Measurements from ENCODE around the gene DES. TPM values are rescaled to one million over a fixed set of nuclear protein-coding genes. Genes with fewer than 3 reads are reported as not detected.

The DES gene
- total RNA-seq, 2 donors from 2014 or later: 1.1 to 3.5 TPM

GRCh38 chr2:219428469-219428868 is 10.3 kb downstream of the DES start:
- Mint-ChIP-seq H3K27me3 (ENCODE audit: insufficient read depth) (peaks cover 32% of the 10 kb centered on the region), H3K4me1 (peaks cover 7% of the 10 kb centered on the region), H3K9me3 (no peaks in the 10 kb centered on the region), H3K27ac (no peak overlapping the region), H3K4me3 (no peak overlapping the region), H3K36me3 (ENCODE audit: low read depth) (no peaks in the 10 kb centered on the region)
- no peak for TF ChIP-seq CTCF (conservative IDR thresholded peaks at IDR 0.05)
- Histone ChIP-seq H3K9ac (ENCODE audit: extremely low read depth, low read length, poor library complexity, severe bottlenecking) (no peak overlapping the region), H3K36me3 (ENCODE audit: control insufficient read depth, insufficient read depth, low read length) (no peaks in the 10 kb centered on the region), H3K9me3 (ENCODE audit: control insufficient read depth, low read length) (no peaks in the 10 kb centered on the region), H3K27ac (ENCODE audit: low read depth, low read length) (no peak overlapping the region), H3K4me3 (ENCODE audit: low read length) (no peak overlapping the region), H3K27me3 (ENCODE audit: control insufficient read depth, insufficient read depth, low read length, poor library complexity, severe bottlenecking) (no peaks in the 10 kb centered on the region), H3K4me1 (ENCODE audit: control insufficient read depth, insufficient read depth, low read length) (peaks cover 7% of the 10 kb centered on the region)
- DNase-seq: no peak

- WGBS, 2 experiments (ENCODE audit: insufficient coverage in 1 of 2, insufficient read length in 1 of 2): 91 to 96% methylated on average over 4 to 7 of the region's 7 CpGs
- Histone ChIP-seq H3K4me3 (ENCODE audit: low read length) (no peak overlapping the region), H3K9me3 (ENCODE audit: control insufficient read depth, low read length) (no peaks in the 10 kb centered on the region), H3K27ac (ENCODE audit: low read depth, low read length) (no peak overlapping the region), H3K27me3 (ENCODE audit: control insufficient read depth, insufficient read depth, low read length, poor library complexity, severe bottlenecking) (peaks cover 15% of the 10 kb centered on the region), H3K9ac (ENCODE audit: extremely low read depth, low read length, poor library complexity, severe bottlenecking) (no peak overlapping the region), H3K36me3 (ENCODE audit: control insufficient read depth, insufficient read depth, low read length) (no peaks in the 10 kb centered on the region), H3K4me1 (ENCODE audit: control insufficient read depth, insufficient read depth, low read length) (peaks cover 11% of the 10 kb centered on the region)
- no peak for DNase-seq
- Mint-ChIP-seq H3K27ac (no peak overlapping the region), H3K27me3 (ENCODE audit: insufficient read depth) (peaks cover 30% of the 10 kb centered on the region), H3K4me1 (peaks cover 12% of the 10 kb centered on the region), H3K4me3 (no peak overlapping the region), H3K36me3 (ENCODE audit: low read depth) (no peaks in the 10 kb centered on the region), H3K9me3 (no peaks in the 10 kb centered on the region)
- no peak for TF ChIP-seq CTCF (conservative IDR thresholded peaks at IDR 0.05)
Measured at GRCh38 chr2:219429958-219430606, 11.9 kb downstream of the DES start.

- Histone ChIP-seq H3K9me3 (ENCODE audit: control insufficient read depth, low read length) (no peaks in the 10 kb centered on the region), H3K9ac (ENCODE audit: extremely low read depth, low read length, poor library complexity, severe bottlenecking) (no peak overlapping the region), H3K4me3 (ENCODE audit: low read length) (no peak overlapping the region), H3K36me3 (ENCODE audit: control insufficient read depth, insufficient read depth, low read length) (no peaks in the 10 kb centered on the region), H3K27me3 (ENCODE audit: control insufficient read depth, insufficient read depth, low read length, poor library complexity, severe bottlenecking) (peaks cover 24% of the 10 kb centered on the region), H3K4me1 (ENCODE audit: control insufficient read depth, insufficient read depth, low read length) (peaks cover 11% of the 10 kb centered on the region), H3K27ac (ENCODE audit: low read depth, low read length) (no peak overlapping the region)
- no peaks in the 10 kb centered on the region for H3K9me3 Mint-ChIP-seq
- H3K27me3 Mint-ChIP-seq (ENCODE audit: insufficient read depth): peaks cover 34% of the 10 kb centered on the region
- DNase-seq: peak; percentile 71
- peak; percentile 41 for TF ChIP-seq CTCF (conservative IDR thresholded peaks at IDR 0.05)
- H3K4me3 Mint-ChIP-seq: no peak overlapping the region
- 74 to 75% methylated on average over 4 to 9 of the region's 9 CpGs for WGBS, 2 experiments (ENCODE audit: insufficient coverage in 1 of 2, insufficient read length in 1 of 2)
- H3K36me3 Mint-ChIP-seq (ENCODE audit: low read depth): no peaks in the 10 kb centered on the region
- peaks cover 12% of the 10 kb centered on the region for H3K4me1 Mint-ChIP-seq
- no peak overlapping the region for H3K27ac Mint-ChIP-seq
Measured at GRCh38 chr2:219430633-219431615, 12.7 kb downstream of the DES start.

Data from endodermal cell (in vitro differentiated cells).